IPS-18a (cell line): ENCODE measurements around the gene DNAJC5G.

Experiments
- H3K27ac ChIP-seq: one replicate; pipeline ENCODE4 v1.5.1; 2013; ENCODE audit warnings: low read length
- H3K27me3 ChIP-seq: one replicate; pipeline ENCODE4 v1.6.1; 2013; ENCODE audit warnings: mild to moderate bottlenecking, low read length; ENCODE audit not compliant: control insufficient read depth, insufficient read depth
- H3K36me3 ChIP-seq: one replicate; pipeline ENCODE4 v1.6.1; 2013; ENCODE audit warnings: low read depth, low read length; ENCODE audit not compliant: control insufficient read depth
- H3K4me1 ChIP-seq: one replicate; pipeline ENCODE4 v1.6.1; 2013; ENCODE audit warnings: low read depth, low read length; ENCODE audit not compliant: control insufficient read depth
- H3K4me3 ChIP-seq: one replicate; pipeline ENCODE4 v1.5.1; 2013; ENCODE audit warnings: low read length
- H3K9ac ChIP-seq: one replicate; pipeline ENCODE4 v1.6.1; 2013; ENCODE audit warnings: mild to moderate bottlenecking, low read length, moderate library complexity
- H3K9me3 ChIP-seq: one replicate; pipeline ENCODE4 v1.6.1; 2013; ENCODE audit warnings: low read depth, low read length; ENCODE audit not compliant: control insufficient read depth

Gene DNAJC5G

DNA sequence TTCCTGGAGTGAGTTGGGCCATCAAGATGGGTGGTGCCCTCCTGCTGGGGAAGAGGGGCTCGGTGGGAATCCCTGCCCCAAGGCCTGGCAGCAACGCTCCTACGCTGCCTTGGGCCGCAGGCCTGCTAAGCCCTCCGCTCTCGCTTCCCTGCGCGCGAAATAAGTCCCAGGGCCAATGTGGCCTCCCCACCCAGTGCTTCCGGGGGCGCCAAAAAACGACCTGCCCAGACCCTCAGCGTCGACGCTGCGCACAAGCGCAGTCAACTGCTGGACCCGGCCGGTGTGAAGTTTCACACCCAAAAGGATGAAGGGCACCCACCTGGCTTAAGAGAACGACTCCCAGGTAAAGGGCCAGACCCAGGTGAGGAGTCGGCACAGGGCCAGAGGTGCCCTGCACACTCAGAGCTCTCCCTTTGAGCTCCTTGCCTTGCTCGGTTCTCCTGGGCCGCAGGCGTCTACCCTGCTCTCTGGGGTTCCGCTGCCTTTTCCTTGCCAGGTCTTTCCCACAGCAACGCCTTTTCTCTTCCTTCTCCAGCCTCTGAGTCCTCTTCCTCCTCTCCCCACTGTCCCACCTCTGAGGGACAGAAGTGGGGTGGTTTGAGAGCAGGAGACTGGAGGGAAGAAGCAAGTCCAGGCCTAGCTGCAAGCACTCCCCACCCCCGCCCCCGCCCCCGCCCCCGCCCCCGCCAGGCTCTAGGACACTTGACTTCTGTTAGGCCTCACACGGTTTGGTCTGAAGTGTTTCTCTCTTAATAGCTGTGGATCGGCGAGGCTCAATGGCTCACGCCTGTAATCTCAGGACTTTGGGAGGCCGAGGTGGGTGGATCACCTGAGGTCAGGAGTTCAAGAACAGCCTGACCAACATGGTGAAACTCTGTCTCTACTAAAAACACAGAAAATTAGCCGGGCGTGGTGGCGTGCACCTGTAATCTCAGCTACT lies at the start of gene DNAJC5G:
Gene DNAJC5G (plus strand): TSS at position 223 of the 940 bp plus-strand sequence. CDS start 1,296 bp downstream, outside the sequence.
- H3K9me3 ChIP-seq = no peaks in the 10 kb centered on the region
- no peak within 1 kb of the TSS for H3K4me3 ChIP-seq
- H3K36me3 ChIP-seq = no peaks in the 10 kb centered on the region

GRCh38 chr2:27225526-27225925 lies 49.7 kb upstream of the DNAJC5G start:
- peaks cover 92% of the 10 kb centered on the region for H3K36me3 ChIP-seq
- no peak overlapping the region for H3K4me3 ChIP-seq
- no peak overlapping the region for H3K27ac ChIP-seq
- H3K9ac ChIP-seq = no peak overlapping the region
- no peaks in the 10 kb centered on the region for H3K9me3 ChIP-seq
- H3K27me3 ChIP-seq = no peaks in the 10 kb centered on the region
- no peaks in the 10 kb centered on the region for H3K4me1 ChIP-seq

More for the DNA sequence above, at the start of gene DNAJC5G:
- H3K9ac ChIP-seq = no peak within 1 kb of the TSS
- H3K27ac ChIP-seq = no peak within 1 kb of the TSS
- no peaks in the 10 kb centered on the region for H3K4me1 ChIP-seq
- no peaks in the 10 kb centered on the region for H3K27me3 ChIP-seq

- H3K9ac ChIP-seq = no peak overlapping the region
- H3K4me1 ChIP-seq = no peaks in the 10 kb centered on the region
- H3K4me3 ChIP-seq = no peak overlapping the region
- H3K36me3 ChIP-seq = peaks cover 95% of the 10 kb centered on the region
- no peak overlapping the region for H3K27ac ChIP-seq
- H3K9me3 ChIP-seq = no peaks in the 10 kb centered on the region
- H3K27me3 ChIP-seq = no peaks in the 10 kb centered on the region
Observed at GRCh38 chr2:27227501-27227900, 47.7 kb upstream of the DNAJC5G start.

DNA sequence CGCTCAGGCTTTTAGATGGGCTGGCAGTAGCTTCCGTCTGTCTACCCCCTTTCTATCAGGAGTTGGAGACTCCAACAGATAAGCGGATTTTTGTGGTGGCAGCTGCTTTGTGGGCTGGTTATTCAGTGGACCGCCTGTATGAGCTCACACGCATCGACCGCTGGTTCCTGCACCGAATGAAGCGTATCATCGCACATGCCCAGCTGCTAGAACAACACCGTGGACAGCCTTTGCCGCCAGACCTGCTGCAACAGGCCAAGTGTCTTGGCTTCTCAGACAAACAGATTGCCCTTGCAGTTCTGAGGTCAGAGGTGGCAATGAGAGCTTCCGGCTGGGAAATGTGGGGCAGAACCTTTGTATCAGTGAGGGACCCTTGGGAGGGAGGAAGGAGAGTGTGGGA lies 43.3 kb upstream of the DNAJC5G start:
- H3K9me3 ChIP-seq = no peaks in the 10 kb centered on the region
- H3K9ac ChIP-seq = no peak overlapping the region
- no peak overlapping the region for H3K27ac ChIP-seq
- no peaks in the 10 kb centered on the region for H3K27me3 ChIP-seq
- H3K4me3 ChIP-seq = no peak overlapping the region
- H3K36me3 ChIP-seq = peaks cover 95% of the 10 kb centered on the region
- H3K4me1 ChIP-seq = no peaks in the 10 kb centered on the region

DNA sequence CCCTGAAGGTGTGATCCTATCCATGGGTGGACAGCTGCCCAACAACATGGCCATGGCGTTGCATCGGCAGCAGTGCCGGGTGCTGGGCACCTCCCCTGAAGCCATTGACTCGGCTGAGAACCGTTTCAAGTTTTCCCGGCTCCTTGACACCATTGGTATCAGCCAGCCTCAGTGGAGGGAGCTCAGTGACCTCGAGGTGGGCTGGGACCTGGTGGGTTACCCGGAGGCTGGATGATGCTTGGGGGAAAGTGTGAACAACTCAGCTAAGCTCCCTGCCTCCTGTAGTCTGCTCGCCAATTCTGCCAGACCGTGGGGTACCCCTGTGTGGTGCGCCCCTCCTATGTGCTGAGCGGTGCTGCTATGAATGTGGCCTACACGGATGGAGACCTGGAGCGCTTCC lies 41.9 kb upstream of the DNAJC5G start:
- no peaks in the 10 kb centered on the region for H3K9me3 ChIP-seq
- H3K27me3 ChIP-seq = no peaks in the 10 kb centered on the region
- H3K36me3 ChIP-seq = peaks cover 95% of the 10 kb centered on the region
- H3K9ac ChIP-seq = no peak overlapping the region
- H3K4me3 ChIP-seq = no peak overlapping the region
- no peaks in the 10 kb centered on the region for H3K4me1 ChIP-seq
- no peak overlapping the region for H3K27ac ChIP-seq

- Histone ChIP-seq H3K9ac (no peak overlapping the region), H3K4me3 (no peak overlapping the region), H3K27me3 (no peaks in the 10 kb centered on the region), H3K36me3 (peaks cover 97% of the 10 kb centered on the region), H3K4me1 (no peaks in the 10 kb centered on the region), H3K27ac (no peak overlapping the region), H3K9me3 (no peaks in the 10 kb centered on the region)
Observed at GRCh38 chr2:27236136-27236535, 39.1 kb upstream of the DNAJC5G start.

DNA sequence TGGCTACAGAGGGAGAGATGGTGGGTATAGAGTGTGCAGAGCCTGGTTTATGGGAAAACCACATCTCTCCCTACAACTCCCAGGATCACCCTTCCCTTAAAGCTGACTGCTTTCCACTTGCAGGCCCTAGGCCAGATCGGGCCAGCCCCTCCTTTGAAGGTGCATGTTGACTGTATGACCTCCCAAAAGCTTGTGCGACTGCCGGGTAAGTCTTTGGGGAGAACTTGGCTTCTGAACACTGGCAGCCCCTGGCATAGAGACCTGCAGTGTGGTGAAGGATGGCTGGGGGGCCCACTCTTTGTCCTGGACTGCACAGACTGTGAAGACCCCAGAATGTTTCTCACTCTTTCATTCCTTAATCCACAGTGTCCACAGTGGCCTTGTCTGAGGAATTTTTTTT lies 38.6 kb upstream of the DNAJC5G start:
- H3K36me3 ChIP-seq = peaks cover 97% of the 10 kb centered on the region
- H3K9me3 ChIP-seq = no peaks in the 10 kb centered on the region
- no peak overlapping the region for H3K4me3 ChIP-seq
- H3K9ac ChIP-seq = no peak overlapping the region
- no peak overlapping the region for H3K27ac ChIP-seq
- no peaks in the 10 kb centered on the region for H3K27me3 ChIP-seq
- H3K4me1 ChIP-seq = no peaks in the 10 kb centered on the region

DNA sequence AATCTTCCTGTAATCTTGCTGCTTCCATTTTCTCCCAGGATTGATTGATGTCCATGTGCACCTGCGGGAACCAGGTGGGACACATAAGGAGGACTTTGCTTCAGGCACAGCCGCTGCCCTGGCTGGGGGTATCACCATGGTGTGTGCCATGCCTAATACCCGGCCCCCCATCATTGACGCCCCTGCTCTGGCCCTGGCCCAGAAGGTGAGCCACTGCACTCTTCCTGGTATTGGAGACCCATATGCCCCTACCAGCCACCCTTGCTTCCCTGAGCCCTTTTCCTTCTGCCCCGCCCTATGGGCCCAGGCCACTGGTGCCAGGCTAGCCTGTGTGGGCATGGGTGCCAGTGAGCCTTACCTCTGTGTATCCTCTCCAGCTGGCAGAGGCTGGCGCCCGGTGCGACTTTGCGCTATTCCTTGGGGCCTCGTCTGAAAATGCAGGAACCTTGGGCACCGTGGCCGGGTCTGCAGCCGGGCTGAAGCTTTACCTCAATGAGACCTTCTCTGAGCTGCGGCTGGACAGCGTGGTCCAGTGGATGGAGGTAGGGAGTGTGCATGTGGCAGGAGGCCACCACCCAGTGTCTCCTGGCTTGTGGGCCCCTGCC lies 37.8 kb upstream of the DNAJC5G start:
- no peak overlapping the region for H3K27ac ChIP-seq
- no peaks in the 10 kb centered on the region for H3K27me3 ChIP-seq
- peaks cover 97% of the 10 kb centered on the region for H3K36me3 ChIP-seq
- no peaks in the 10 kb centered on the region for H3K4me1 ChIP-seq
- H3K9me3 ChIP-seq = no peaks in the 10 kb centered on the region
- no peak overlapping the region for H3K4me3 ChIP-seq
- H3K9ac ChIP-seq = no peak overlapping the region

GRCh38 chr2:27238976-27239375 lies 36.3 kb upstream of the DNAJC5G start:
- no peaks in the 10 kb centered on the region for H3K9me3 ChIP-seq
- no peaks in the 10 kb centered on the region for H3K27me3 ChIP-seq
- no peak overlapping the region for H3K27ac ChIP-seq
- peaks cover 97% of the 10 kb centered on the region for H3K36me3 ChIP-seq
- no peaks in the 10 kb centered on the region for H3K4me1 ChIP-seq
- H3K4me3 ChIP-seq = no peak overlapping the region
- no peak overlapping the region for H3K9ac ChIP-seq

DNA sequence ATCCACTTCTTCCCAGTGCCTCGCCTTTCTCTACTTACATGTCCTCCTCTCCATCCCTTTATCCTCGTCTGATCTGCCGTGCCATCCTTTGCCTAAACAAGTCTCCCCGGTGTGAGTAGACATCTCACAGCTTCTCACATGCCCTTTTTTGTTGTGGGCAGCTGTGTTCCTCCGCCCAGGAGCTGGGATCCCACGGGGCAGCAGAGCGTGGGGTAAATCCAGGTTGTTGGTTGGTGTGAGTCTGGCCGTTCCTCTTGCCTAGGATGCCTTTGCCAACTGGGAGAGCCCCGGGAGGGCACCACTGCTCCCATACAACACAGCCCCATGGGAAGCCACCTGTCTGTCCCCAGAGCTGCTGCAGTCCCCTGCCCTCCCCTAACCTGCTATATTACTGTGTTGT lies 34.8 kb upstream of the DNAJC5G start:
- H3K4me1 ChIP-seq = no peaks in the 10 kb centered on the region
- H3K36me3 ChIP-seq = peaks cover 90% of the 10 kb centered on the region
- H3K27me3 ChIP-seq = no peaks in the 10 kb centered on the region
- no peaks in the 10 kb centered on the region for H3K9me3 ChIP-seq
- no peak overlapping the region for H3K27ac ChIP-seq
- no peak overlapping the region for H3K9ac ChIP-seq
- no peak overlapping the region for H3K4me3 ChIP-seq

DNA sequence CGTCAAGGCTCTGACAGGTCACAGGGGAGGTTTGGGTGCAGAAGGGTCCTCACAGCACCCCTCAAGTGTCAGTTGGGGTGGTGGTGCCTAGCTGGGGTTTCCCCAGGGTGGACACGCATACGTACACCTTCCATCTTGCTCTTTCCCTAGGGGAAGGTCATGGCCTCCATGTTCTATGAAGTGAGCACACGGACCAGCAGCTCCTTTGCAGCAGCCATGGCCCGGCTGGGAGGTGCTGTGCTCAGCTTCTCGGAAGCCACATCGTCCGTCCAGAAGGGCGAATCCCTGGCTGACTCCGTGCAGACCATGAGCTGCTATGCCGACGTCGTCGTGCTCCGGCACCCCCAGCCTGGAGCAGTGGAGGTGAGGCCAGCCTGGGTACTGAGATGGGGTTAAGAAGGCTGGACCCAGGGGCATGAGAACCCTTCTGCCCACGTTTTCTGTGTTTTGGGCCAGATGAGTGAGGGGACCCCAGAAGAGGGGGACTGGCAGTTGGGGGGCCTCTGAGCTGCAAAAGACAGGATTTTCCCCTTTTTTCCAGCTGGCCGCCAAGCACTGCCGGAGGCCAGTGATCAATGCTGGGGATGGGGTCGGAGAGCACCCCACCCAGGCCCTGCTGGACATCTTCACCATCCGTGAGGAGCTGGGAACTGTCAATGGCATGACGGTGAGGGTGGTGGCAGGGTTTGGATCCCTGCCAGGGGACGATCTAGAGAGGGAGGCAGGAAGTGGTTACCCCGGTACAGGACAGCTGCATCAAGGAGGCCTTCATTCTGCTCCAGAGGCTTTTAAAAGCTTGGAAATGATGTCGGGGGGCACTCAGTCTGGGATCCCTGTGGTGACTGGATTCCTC lies 33.2 kb upstream of the DNAJC5G start:
- Histone ChIP-seq H3K9ac (no peak overlapping the region), H3K27ac (no peak overlapping the region), H3K36me3 (peaks cover 74% of the 10 kb centered on the region), H3K4me1 (no peaks in the 10 kb centered on the region), H3K4me3 (no peak overlapping the region), H3K9me3 (no peaks in the 10 kb centered on the region), H3K27me3 (no peaks in the 10 kb centered on the region)
